Loucy (cell line): ENCODE results near the gene IGDCC3.

Source experiments
- H2AFZ ChIP-seq: fragments of 200-600 bp; sonication (generic); 2 replicates; pipeline ENCODE4 v1.6.0; 2016; ENCODE audit warnings: antibody characterized with exemption, mild to moderate bottlenecking, low read length, moderate library complexity
- H3F3A ChIP-seq: fragments of 200-600 bp; 2 replicates; pipeline ENCODE4 v1.6.0; 2016; ENCODE audit warnings: antibody characterized with exemption, low read depth, mild to moderate bottlenecking
- H3K27me3 ChIP-seq: fragments of 200-600 bp; sonication (generic); 2 replicates; pipeline ENCODE4 v1.6.1; 2014; ENCODE audit warnings: low read length, mild to moderate bottlenecking; ENCODE audit not compliant: insufficient read depth, poor library complexity, severe bottlenecking
- H3K36me3 ChIP-seq: fragments of 200-600 bp; sonication (generic); 2 replicates; pipeline ENCODE4 v1.6.1; 2016; ENCODE audit warnings: low read length; ENCODE audit not compliant: insufficient read depth
- H3K4me1 ChIP-seq: fragments of 200-600 bp; sonication (generic); 2 replicates; pipeline ENCODE4 v1.5.1; 2014; ENCODE audit warnings: low read length, mild to moderate bottlenecking; ENCODE audit not compliant: insufficient read depth, poor library complexity, severe bottlenecking
- H3K4me2 ChIP-seq: fragments of 200-600 bp; sonication (generic); 2 replicates; pipeline ENCODE4 v1.6.0; 2014; ENCODE audit warnings: antibody characterized with exemption, low read length, low read depth, mild to moderate bottlenecking; ENCODE audit not compliant: poor library complexity, severe bottlenecking
- H3K4me3 ChIP-seq: fragments of 200-600 bp; sonication (generic); 2 replicates; pipeline ENCODE4 v1.5.1; 2014; ENCODE audit warnings: low read length, mild to moderate bottlenecking, mixed read lengths; ENCODE audit not compliant: poor library complexity, severe bottlenecking
- H3K79me2 ChIP-seq: fragments of 200-600 bp; sonication (generic); 2 replicates; pipeline ENCODE4 v1.6.1; 2014; ENCODE audit warnings: low read length; ENCODE audit not compliant: insufficient read depth
- H3K9ac ChIP-seq: fragments of 200-600 bp; sonication (generic); 2 replicates; pipeline ENCODE4 v1.6.0; 2014; ENCODE audit warnings: mild to moderate bottlenecking, low read depth, low read length, moderate library complexity; ENCODE audit not compliant: poor library complexity, severe bottlenecking
- H3K9me2 ChIP-seq: fragments of 200-600 bp; sonication (generic); replicated peaks from 2 replicates; pipeline ENCODE4 v1.6.1; 2016; ENCODE audit warnings: low read depth, low read length, mixed read lengths
- H3K9me3 ChIP-seq: fragments of 200-600 bp; sonication (generic); 2 replicates; pipeline ENCODE4 v1.6.1; 2014; ENCODE audit warnings: mild to moderate bottlenecking, antibody characterized with exemption, low read length, low read depth; ENCODE audit not compliant: insufficient read depth
- H4K20me1 ChIP-seq: fragments of 200-600 bp; sonication (generic); 2 replicates; pipeline ENCODE4 v1.6.0; 2014; ENCODE audit warnings: antibody characterized with exemption, low read length, mild to moderate bottlenecking; ENCODE audit not compliant: insufficient read depth, poor library complexity, severe bottlenecking
- CTCF ChIP-seq: fragments of 200-600 bp; sonication (generic); conservative IDR thresholded peaks from 2 replicates; pipeline ENCODE4 v1.5.1; 2014; ENCODE audit warnings: mild to moderate bottlenecking, antibody characterized with exemption, low read length
- EZH2phosphoT487 ChIP-seq: fragments of 200-600 bp; IDR thresholded peaks from 2 replicates; pipeline ENCODE4 v1.6.1; 2018; ENCODE audit warnings: antibody characterized with exemption, mild to moderate bottlenecking, moderate library complexity, borderline replicate concordance

Gene IGDCC3

DNA sequence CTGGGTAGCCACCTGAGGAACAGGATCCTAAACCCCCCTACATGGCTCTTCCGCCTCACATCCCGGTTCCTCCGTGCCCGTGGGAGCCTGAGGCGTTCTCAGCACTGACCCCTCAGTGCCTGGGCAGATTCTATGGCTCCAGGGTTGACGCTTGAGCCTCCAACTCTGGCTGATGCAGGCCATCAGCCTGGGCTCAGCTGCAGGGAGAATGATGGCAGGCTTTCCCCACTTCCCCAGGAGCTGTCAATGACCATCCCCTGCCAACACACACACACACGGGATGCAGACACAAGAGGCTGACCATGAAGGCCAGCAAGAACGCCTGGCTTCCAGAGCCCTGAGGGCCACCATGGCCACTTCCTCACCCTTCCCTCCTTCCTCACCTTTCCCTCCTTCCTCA lies 15.8 kb upstream of the IGDCC3 start:
- Histone ChIP-seq H3K27me3 (no peaks in the 10 kb centered on the region), H3K9me2 (no peaks in the 10 kb centered on the region), H3K4me3 (no peak overlapping the region), H3K4me1 (no peaks in the 10 kb centered on the region), H3K4me2 (no peak overlapping the region), H3K36me3 (no peaks in the 10 kb centered on the region), H3K79me2 (no peaks in the 10 kb centered on the region), H2AFZ (no peak overlapping the region), H3F3A (no peaks in the 10 kb centered on the region), H3K9me3 (no peaks in the 10 kb centered on the region), H3K9ac (no peak overlapping the region), H4K20me1 (no peaks in the 10 kb centered on the region)
- TF ChIP-seq CTCF (no peak), EZH2phosphoT487 (no peak)

GRCh38 chr15:65393091-65393490 lies 15.3 kb upstream of the IGDCC3 start:
- Histone ChIP-seq H3K4me3 (no peak overlapping the region), H3K4me1 (no peaks in the 10 kb centered on the region), H3K36me3 (no peaks in the 10 kb centered on the region), H3K4me2 (no peak overlapping the region), H3K27me3 (no peaks in the 10 kb centered on the region), H3F3A (no peaks in the 10 kb centered on the region), H4K20me1 (no peaks in the 10 kb centered on the region), H3K9me2 (no peaks in the 10 kb centered on the region), H3K9me3 (no peaks in the 10 kb centered on the region), H3K79me2 (no peaks in the 10 kb centered on the region), H3K9ac (no peak overlapping the region), H2AFZ (no peak overlapping the region)
- TF ChIP-seq CTCF (no peak), EZH2phosphoT487 (no peak)

DNA sequence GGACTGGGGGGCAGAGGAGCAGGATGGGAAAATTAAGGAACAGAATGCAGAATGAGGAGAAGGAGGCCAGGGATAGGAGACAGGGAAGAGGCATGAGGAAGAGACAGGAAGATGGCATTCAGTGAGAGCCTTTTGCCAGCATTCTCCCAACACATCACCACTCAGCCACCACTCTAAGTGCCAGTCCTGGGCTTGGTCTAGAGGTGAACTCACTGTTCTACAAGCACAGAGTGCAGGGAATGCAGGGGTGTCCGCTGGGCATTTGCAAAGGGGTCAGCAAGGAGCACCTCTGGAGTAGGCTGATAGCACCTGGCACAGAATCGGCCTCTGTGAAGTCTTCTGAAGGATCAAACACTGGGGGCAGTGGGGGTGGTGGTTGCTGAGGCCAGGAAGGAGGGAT lies 14.6 kb upstream of the IGDCC3 start:
- no peak overlapping the region for H3K4me2 ChIP-seq
- H3K79me2 ChIP-seq, result no peaks in the 10 kb centered on the region
- H3K9me2 ChIP-seq, result no peaks in the 10 kb centered on the region
- TF ChIP-seq CTCF, result no peak
- no peak for TF ChIP-seq EZH2phosphoT487
- H3K9me3 ChIP-seq, result no peaks in the 10 kb centered on the region
- no peaks in the 10 kb centered on the region for H3F3A ChIP-seq
- no peak overlapping the region for H3K9ac ChIP-seq
- no peak overlapping the region for H3K4me3 ChIP-seq
- H2AFZ ChIP-seq, result no peak overlapping the region
- H3K4me1 ChIP-seq, result no peaks in the 10 kb centered on the region
- H3K36me3 ChIP-seq, result no peaks in the 10 kb centered on the region
- no peaks in the 10 kb centered on the region for H3K27me3 ChIP-seq
- H4K20me1 ChIP-seq, result no peaks in the 10 kb centered on the region
